Kidney epithelial cell (primary cell): ENCODE data around the gene HABP2. TPM values are rescaled to one million over a fixed set of nuclear protein-coding genes. Genes with fewer than 3 reads are reported as not detected.

ENCODE experiments used
- DNase-seq: peaks from one replicate; pipeline ENCODE4 v3.0.0-alpha.2; 2010; ENCODE audit warnings: low read depth
- H3K27me3 ChIP-seq: 2 replicates; pipeline ENCODE4 v1.6.0; 2011; ENCODE audit warnings: low read length; ENCODE audit not compliant: control insufficient read depth, insufficient read depth
- H3K36me3 ChIP-seq: 2 replicates; pipeline ENCODE4 v1.5.1; 2011; ENCODE audit warnings: low read length; ENCODE audit not compliant: control insufficient read depth, insufficient read depth
- H3K4me3 ChIP-seq: 2 replicates; pipeline ENCODE4 v1.5.1; 2011; ENCODE audit warnings: low read depth, mild to moderate bottlenecking, control low read depth, low read length
- total RNA-seq: library from RNA; depleted of rRNA; stranded (reverse); fragments of >200 nt; gene quantifications from 2 replicates; pipeline ENCODE4 v1.2.3, GENCODE V29; 2015
- TF ChIP-seq, protein P1 (sequence below): IDR thresholded peaks from 2 replicates; pipeline ENCODE4 v1.5.1; 2011; ENCODE audit warnings: mild to moderate bottlenecking, moderate library complexity, low read length, control low read depth, inconsistent platforms; ENCODE audit not compliant: insufficient read depth, poor library complexity, severe bottlenecking

Gene HABP2
- total RNA-seq, 1 donor from 2014 or later: 0.08 TPM

DNA sequence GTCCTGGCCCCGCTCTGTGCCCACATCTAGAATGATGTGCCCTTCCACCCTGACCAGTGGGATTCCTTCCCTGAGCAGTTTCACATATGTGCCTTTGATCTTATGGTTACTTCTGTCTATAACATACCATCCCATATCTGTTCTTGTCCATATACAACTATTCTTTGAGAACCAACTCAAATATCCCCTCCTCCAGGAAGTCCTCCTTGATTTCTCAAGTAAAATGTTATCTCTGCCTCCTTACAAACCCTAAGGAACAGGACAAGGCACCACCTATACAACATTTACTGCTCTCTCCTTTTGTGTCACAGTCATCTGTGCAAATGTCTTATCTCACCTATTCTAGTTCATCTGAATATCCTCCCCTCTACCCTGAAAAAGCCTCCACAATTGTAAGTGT, 28.2 kb downstream of the HABP2 start:
- peaks cover 2% of the 10 kb centered on the region for H3K27me3 ChIP-seq
- no peaks in the 10 kb centered on the region for H3K36me3 ChIP-seq

DNA sequence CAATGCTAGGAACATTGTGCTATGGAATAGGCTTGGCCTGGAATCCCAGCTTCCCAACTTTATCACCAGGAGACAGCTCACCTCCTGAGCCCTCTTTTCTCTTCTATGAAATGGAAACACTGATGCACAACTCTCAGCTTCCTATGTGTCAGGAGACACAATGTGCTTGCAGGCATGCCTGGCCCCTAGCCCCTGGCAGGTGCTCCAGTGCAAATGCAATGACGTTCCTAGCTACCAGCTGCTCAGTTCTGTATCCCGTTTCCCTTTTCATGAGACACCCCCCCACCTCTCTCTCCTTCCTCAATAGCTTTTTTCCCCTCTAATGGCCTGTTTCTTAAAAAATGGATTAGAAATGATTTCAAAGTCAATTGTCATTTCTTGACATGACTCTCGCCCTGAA, 30.7 kb downstream of the HABP2 start:
- Histone ChIP-seq H3K4me3 (no peak overlapping the region), H3K27me3 (peaks cover 2% of the 10 kb centered on the region), H3K36me3 (no peaks in the 10 kb centered on the region)
- TF ChIP-seq, protein P1, sequence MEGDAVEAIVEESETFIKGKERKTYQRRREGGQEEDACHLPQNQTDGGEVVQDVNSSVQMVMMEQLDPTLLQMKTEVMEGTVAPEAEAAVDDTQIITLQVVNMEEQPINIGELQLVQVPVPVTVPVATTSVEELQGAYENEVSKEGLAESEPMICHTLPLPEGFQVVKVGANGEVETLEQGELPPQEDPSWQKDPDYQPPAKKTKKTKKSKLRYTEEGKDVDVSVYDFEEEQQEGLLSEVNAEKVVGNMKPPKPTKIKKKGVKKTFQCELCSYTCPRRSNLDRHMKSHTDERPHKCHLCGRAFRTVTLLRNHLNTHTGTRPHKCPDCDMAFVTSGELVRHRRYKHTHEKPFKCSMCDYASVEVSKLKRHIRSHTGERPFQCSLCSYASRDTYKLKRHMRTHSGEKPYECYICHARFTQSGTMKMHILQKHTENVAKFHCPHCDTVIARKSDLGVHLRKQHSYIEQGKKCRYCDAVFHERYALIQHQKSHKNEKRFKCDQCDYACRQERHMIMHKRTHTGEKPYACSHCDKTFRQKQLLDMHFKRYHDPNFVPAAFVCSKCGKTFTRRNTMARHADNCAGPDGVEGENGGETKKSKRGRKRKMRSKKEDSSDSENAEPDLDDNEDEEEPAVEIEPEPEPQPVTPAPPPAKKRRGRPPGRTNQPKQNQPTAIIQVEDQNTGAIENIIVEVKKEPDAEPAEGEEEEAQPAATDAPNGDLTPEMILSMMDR: no peak
- no peak for DNase-seq

More for the DNA sequence above, 28.2 kb downstream of the HABP2 start:
- TF ChIP-seq, protein P1: no peak
- no peak for DNase-seq
- H3K4me3 ChIP-seq: no peak overlapping the region

DNA sequence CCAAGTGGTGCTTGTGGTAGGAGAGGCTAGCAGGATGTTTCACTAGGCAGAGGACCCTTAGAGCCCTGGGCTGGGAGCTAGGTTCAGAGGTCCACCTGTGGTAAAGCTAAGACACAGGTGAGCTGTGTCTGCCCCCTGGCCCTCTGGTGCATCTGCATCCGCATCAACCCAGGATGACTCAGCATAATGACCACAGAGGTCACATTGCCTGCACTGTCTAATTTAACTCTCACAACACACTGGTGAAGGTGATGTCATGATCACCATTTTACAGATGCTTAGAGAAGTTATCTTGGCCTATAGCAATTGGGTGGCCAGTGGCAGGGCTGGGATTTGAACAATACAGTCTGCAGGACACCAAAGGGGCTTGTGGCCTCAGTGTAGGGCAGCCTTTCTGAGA, 33.1 kb downstream of the HABP2 start:
- H3K4me3 ChIP-seq: no peak overlapping the region
- DNase-seq: no peak
- TF ChIP-seq, protein P1: no peak
- H3K27me3 ChIP-seq: peaks cover 2% of the 10 kb centered on the region
- H3K36me3 ChIP-seq: no peaks in the 10 kb centered on the region

DNA sequence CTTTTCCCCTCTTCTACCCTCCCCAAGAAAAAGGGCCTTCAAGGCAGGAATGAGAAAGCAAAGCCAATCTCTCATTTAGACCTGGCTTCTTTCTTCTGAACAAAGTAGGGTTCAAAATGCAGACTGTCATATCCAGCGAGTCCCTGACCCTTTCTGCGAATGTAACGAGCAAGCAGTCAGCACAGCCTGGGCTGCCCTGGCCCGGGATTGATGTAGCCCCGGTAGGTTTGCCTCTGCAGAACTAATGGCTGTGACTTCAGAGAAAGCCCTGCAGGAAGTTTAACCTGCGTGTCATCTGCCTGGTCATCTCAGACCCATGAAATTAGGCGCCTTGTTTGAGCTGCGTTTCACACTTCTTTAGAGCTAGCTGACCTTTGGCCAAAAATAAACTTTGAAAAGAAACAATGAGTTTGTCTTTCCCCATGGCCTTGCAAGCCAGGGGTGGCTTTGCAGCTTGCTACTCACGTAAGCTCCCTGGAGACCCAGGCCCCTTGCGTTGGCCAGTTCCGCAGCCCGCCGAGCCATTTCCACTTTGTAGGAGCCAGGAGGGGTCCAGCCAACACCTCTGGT, 36.4 kb downstream of the HABP2 start:
- Histone ChIP-seq H3K36me3 (no peaks in the 10 kb centered on the region), H3K27me3 (no peaks in the 10 kb centered on the region), H3K4me3 (no peak overlapping the region)
- no peak for DNase-seq
- TF ChIP-seq, protein P1: no peak

DNA sequence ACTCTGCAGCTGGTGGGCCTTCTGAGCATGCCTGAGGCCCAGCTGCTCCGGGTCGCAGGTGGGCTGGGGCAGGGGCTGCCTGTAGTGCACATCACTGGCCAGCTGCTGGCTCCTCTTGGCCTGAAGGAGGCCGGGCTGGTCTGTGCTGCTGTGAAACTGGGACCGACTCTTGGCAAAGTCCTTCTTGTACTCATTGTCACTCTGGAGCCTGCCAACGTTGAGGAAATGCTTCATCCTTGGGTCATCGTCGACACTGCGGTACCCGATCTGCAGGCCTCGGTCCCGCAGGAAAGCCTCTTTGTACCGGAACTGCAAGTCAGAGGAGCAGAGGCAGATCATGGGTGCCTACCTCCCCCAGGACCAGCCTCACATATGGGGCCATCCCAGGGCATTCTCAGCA, 37.7 kb downstream of the HABP2 start:
- TF ChIP-seq, protein P1: no peak
- no peaks in the 10 kb centered on the region for H3K36me3 ChIP-seq
- H3K27me3 ChIP-seq: no peaks in the 10 kb centered on the region
- no peak for DNase-seq
- no peak overlapping the region for H3K4me3 ChIP-seq

DNA sequence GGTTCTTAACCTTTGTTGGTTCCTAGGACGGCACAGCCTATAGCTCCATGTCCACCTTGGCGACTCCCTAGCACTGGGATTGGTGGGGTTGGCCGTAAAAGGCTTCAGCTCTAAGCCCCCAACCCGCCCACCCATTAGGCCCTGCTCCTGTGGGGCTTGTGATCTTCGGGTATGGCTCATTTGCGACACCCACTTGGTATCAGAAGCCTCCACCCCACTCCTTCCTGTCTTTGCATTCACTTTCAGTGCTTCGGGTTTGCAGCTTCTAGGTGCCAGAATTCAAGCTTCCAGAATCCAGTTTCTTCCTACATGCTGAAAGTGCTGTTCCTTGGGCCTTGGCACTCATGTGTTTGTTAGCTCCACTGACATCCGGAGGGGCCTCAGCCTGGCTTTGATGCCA, 39.5 kb downstream of the HABP2 start:
- Histone ChIP-seq H3K27me3 (peaks cover 2% of the 10 kb centered on the region), H3K36me3 (no peaks in the 10 kb centered on the region), H3K4me3 (no peak overlapping the region)
- TF ChIP-seq, protein P1: no peak
- DNase-seq: no peak
